Neural cell (in vitro differentiated cells): ENCODE data around the gene RCN2.

Experiments used
- EZH2 ChIP-seq: fragments of 200-600, 300-800 bp; shearing (Covaris generic), sonication (generic); IDR thresholded peaks from 2 replicates; pipeline ENCODE4 v1.6.1; 2014; ENCODE audit warnings: antibody characterized with exemption, low read length, borderline replicate concordance, mild to moderate bottlenecking; ENCODE audit not compliant: insufficient read depth, poor library complexity, severe bottlenecking
- POLR2AphosphoS5 ChIP-seq: IDR thresholded peaks from 2 replicates; pipeline ENCODE4 v1.6.1; 2012
- TAF1 ChIP-seq: IDR thresholded peaks from 2 replicates; pipeline ENCODE4 v1.6.1; 2012; ENCODE audit warnings: low read depth
- TF ChIP-seq, protein P1 (sequence below): fragments of 450-650 bp; IDR thresholded peaks from 2 replicates; pipeline ENCODE4 v1.5.1; 2014; ENCODE audit warnings: antibody characterized with exemption, mild to moderate bottlenecking, moderate library complexity; ENCODE audit not compliant: poor library complexity, severe bottlenecking
- TF ChIP-seq, protein P2 (sequence below): IDR thresholded peaks from 2 replicates; pipeline ENCODE4 v1.6.1; 2012; ENCODE audit warnings: borderline replicate concordance

DNA sequence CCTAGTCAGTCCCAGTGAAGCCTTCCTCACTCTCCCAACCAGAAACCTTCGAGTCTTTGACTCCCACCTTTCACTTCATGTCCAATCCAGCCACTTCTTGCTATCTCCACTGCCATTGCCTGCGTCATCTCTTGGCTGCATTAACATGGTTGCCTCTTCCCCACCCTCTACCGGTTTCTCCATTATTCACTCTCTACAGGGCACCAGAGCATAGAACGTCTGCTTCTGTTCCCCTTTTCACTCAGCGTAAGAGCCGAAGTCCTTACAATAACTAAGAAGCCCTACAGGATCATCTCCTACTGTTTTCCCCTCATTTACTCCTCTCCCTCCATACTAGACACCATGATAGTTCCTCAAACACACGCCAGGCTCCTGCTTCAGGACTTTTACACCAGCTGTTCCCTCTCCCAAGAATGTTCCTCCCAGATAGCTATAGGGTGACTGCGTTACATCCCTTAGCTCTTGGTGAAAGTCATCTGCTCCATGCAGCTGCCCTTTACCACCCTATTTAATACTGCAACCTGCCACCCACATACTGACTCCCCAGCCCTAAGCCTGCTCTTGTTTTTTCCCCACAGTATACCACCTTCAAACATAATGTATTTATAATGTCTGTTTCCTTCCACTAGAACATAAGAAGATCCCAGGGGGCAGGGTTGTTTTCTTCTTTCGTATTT is 30.9 kb downstream of the RCN2 start:
- TF ChIP-seq, protein P1, sequence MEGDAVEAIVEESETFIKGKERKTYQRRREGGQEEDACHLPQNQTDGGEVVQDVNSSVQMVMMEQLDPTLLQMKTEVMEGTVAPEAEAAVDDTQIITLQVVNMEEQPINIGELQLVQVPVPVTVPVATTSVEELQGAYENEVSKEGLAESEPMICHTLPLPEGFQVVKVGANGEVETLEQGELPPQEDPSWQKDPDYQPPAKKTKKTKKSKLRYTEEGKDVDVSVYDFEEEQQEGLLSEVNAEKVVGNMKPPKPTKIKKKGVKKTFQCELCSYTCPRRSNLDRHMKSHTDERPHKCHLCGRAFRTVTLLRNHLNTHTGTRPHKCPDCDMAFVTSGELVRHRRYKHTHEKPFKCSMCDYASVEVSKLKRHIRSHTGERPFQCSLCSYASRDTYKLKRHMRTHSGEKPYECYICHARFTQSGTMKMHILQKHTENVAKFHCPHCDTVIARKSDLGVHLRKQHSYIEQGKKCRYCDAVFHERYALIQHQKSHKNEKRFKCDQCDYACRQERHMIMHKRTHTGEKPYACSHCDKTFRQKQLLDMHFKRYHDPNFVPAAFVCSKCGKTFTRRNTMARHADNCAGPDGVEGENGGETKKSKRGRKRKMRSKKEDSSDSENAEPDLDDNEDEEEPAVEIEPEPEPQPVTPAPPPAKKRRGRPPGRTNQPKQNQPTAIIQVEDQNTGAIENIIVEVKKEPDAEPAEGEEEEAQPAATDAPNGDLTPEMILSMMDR, result no peak
- TF ChIP-seq TAF1 (no peak), POLR2AphosphoS5 (no peak), EZH2 (no peak)
- TF ChIP-seq, protein P2, sequence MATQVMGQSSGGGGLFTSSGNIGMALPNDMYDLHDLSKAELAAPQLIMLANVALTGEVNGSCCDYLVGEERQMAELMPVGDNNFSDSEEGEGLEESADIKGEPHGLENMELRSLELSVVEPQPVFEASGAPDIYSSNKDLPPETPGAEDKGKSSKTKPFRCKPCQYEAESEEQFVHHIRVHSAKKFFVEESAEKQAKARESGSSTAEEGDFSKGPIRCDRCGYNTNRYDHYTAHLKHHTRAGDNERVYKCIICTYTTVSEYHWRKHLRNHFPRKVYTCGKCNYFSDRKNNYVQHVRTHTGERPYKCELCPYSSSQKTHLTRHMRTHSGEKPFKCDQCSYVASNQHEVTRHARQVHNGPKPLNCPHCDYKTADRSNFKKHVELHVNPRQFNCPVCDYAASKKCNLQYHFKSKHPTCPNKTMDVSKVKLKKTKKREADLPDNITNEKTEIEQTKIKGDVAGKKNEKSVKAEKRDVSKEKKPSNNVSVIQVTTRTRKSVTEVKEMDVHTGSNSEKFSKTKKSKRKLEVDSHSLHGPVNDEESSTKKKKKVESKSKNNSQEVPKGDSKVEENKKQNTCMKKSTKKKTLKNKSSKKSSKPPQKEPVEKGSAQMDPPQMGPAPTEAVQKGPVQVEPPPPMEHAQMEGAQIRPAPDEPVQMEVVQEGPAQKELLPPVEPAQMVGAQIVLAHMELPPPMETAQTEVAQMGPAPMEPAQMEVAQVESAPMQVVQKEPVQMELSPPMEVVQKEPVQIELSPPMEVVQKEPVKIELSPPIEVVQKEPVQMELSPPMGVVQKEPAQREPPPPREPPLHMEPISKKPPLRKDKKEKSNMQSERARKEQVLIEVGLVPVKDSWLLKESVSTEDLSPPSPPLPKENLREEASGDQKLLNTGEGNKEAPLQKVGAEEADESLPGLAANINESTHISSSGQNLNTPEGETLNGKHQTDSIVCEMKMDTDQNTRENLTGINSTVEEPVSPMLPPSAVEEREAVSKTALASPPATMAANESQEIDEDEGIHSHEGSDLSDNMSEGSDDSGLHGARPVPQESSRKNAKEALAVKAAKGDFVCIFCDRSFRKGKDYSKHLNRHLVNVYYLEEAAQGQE, result no peak
